GM19395 (cell line): ENCODE results near the gene KCNQ1OT1.

ENCODE experiments used
- ATAC-seq: cut with Tn5 transposase; IDR thresholded peaks from one replicate; pipeline ENCODE4 v1.9.1; 2021; ENCODE audit warnings: mild to moderate bottlenecking, moderate library complexity; ENCODE audit not compliant: unreplicated experiment

Gene KCNQ1OT1

GRCh38 chr11:2561696-2562581 lies 137.9 kb downstream of the KCNQ1OT1 start:
- ATAC-seq = no peak

- ATAC-seq = no peak
Measured at GRCh38 chr11:2559527-2560311, 140.1 kb downstream of the KCNQ1OT1 start.

DNA sequence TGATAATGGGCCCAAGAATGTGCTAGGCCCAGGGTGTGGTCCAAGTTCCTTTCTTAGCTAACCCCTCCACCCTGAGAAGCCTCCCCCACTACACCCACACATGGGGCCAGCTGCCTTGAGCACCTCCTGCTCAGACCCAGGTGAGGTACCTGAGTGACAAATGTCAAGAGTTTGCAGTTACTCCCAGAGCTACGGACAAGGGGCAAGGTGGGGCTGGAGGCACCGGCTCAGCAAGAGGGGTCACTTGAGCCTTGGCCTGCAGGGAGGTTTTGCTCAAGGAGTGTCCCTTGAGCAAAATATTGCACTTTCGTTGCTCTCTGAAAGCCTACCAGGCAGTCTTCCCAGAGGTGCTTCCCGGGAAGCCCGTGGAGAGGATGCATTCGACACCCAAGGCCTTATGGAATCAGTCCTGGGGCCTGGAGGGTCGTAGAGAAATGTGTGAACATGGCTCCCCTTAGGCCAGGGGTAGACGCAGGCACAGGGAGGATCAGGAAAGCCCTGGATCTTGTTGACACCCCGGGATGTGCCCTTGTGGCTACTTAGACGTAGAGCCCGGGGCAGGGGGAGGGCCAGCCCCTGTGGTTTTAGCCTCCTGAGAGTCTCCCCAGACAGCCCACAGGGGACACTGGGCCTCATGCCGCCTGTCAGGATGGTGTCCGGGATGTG lies 140.8 kb downstream of the KCNQ1OT1 start:
- no peak for ATAC-seq

- ATAC-seq = no peak
Measured at GRCh38 chr11:2558397-2558796, 141.4 kb downstream of the KCNQ1OT1 start.
